ENCODE data around the gene AQP2. TPM values are rescaled to one million over a fixed set of nuclear protein-coding genes. Genes with fewer than 3 reads are reported as not detected.

The AQP2 gene
- total RNA-seq, 1 donor from 2014 or later, result not detected

DNA sequence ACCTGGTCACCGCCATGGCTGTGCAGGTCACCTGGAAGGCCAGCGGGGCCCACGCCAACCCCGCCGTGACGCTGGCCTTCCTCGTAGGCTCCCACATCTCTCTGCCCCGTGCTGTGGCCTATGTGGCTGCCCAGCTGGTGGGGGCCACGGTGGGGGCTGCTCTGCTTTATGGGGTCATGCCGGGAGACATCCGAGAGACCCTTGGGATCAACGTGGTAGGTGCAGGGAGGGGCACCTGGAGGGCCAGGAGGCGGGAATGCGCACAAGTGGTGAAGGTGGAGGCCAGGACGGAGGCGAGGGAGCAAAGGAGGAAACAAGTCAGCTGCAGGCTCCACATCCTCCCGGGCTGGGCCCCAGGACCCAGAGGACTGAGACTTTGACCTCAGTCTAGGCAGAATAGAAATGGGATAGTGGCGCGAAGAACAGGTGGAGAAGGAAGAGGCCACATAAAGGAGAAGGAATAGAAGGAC lies 22.9 kb downstream of the AQP2 start:
- Histone ChIP-seq H3K4me1 (peaks cover 15% of the 10 kb centered on the region), H3K27ac (replicated peaks) (no peak overlapping the region), H3K9me3 (replicated peaks) (no peaks in the 10 kb centered on the region), H3K4me3 (no peak overlapping the region), H3K36me3 (no peaks in the 10 kb centered on the region), H3K27me3 (ENCODE audit: low read depth) (peaks cover 66% of the 10 kb centered on the region)
- no peak for DNase-seq
- TF ChIP-seq CTCF (IDR thresholded peaks at IDR 0.05; ENCODE audit: borderline replicate concordance), result no peak
- intact Hi-C loops (cut with micrococcal nuclease), result no loop called here

GRCh38 chr12:49974231-49974675 lies 23.7 kb downstream of the AQP2 start:
- H3K27ac ChIP-seq (replicated peaks), result no peak overlapping the region
- intact Hi-C loops (cut with micrococcal nuclease), result no loop called here

DNA sequence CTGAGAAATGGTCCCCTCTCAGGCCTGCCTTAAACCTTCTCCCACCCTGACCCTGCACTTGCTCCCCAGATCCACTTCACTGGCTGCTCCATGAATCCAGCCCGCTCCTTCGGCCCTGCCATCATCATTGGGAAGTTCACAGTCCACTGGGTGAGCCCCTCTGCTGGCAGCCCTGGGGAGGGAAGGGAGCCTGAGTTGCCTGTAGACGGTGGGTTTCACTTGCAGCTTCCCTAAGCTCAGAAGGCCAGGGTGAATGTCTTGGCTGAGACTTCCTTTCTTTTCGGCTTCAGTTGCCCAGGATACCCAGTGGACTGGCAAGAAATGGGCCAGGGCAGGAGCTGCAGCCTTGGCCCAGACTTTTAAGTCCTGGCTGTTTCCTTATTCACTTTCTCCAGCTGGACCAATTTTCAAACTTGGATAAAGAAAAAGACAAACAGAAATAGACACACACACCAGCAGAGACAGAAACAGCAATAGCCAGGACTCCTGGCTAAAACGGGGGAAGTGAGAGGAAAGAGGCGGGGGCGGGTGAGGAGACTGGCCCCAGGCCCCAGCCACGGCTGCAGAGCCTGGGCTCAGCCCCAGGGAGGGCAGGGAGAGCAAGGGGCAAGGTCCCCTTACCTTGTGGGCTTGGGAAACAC lies 24.3 kb downstream of the AQP2 start:
- Histone ChIP-seq H3K4me3 (no peak overlapping the region), H3K27ac (replicated peaks) (peak overlapping the region; percentile 6), H3K4me1 (peaks cover 15% of the 10 kb centered on the region), H3K36me3 (no peaks in the 10 kb centered on the region), H3K9me3 (replicated peaks) (no peaks in the 10 kb centered on the region), H3K27me3 (ENCODE audit: low read depth) (peaks cover 52% of the 10 kb centered on the region)
- intact Hi-C loops (cut with micrococcal nuclease), result no loop called here
- TF ChIP-seq CTCF (IDR thresholded peaks at IDR 0.05; ENCODE audit: borderline replicate concordance), result no peak
- DNase-seq, result no peak

More at GRCh38 chr12:49974231-49974675, 23.7 kb downstream of the AQP2 start:
- Histone ChIP-seq H3K9me3 (replicated peaks) (no peaks in the 10 kb centered on the region), H3K27me3 (ENCODE audit: low read depth) (peaks cover 58% of the 10 kb centered on the region), H3K4me3 (no peak overlapping the region), H3K36me3 (no peaks in the 10 kb centered on the region), H3K4me1 (peaks cover 15% of the 10 kb centered on the region)
- DNase-seq, result peak; percentile 69
- TF ChIP-seq CTCF (IDR thresholded peaks at IDR 0.05; ENCODE audit: borderline replicate concordance), result peak; percentile 73

- DNase-seq, result no peak
- Histone ChIP-seq H3K4me3 (no peak overlapping the region), H3K4me1 (peaks cover 15% of the 10 kb centered on the region), H3K9me3 (replicated peaks) (no peaks in the 10 kb centered on the region), H3K36me3 (no peaks in the 10 kb centered on the region), H3K27me3 (ENCODE audit: low read depth) (peaks cover 47% of the 10 kb centered on the region), H3K27ac (replicated peaks) (peak overlapping the region; percentile 6)
- TF ChIP-seq CTCF (IDR thresholded peaks at IDR 0.05; ENCODE audit: borderline replicate concordance), result no peak
- intact Hi-C loops (cut with micrococcal nuclease), result no loop called here
Measured at GRCh38 chr12:49975318-49975761, 24.8 kb downstream of the AQP2 start.

DNA sequence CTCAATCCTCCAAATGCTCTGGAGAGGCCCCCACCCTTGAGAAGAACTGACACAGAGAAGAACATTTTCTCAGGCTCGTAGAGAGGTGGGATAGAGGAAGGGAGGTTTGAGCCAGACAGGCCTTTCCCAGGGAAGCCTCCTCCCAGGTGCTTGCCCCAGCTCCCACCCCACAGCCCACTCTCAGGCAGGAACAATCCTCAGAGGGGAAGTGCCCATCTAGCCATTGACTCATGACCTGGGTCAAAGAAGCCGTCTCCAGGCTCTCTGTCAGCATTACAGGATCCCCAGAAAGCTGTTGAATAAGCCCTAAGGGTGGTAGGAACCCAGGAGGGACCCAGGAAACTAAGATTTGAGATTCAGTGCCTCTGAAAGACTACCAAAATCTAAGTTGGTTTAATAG lies 26.0 kb downstream of the AQP2 start:
- Histone ChIP-seq H3K27me3 (ENCODE audit: low read depth) (peaks cover 38% of the 10 kb centered on the region), H3K27ac (replicated peaks) (no peak overlapping the region), H3K4me1 (peaks cover 15% of the 10 kb centered on the region), H3K9me3 (replicated peaks) (no peaks in the 10 kb centered on the region), H3K4me3 (no peak overlapping the region), H3K36me3 (no peaks in the 10 kb centered on the region)
- intact Hi-C loops (cut with micrococcal nuclease), result no loop called here
- TF ChIP-seq CTCF (IDR thresholded peaks at IDR 0.05; ENCODE audit: borderline replicate concordance), result no peak
- no peak for DNase-seq
